Lower lobe of right lung (tissue), 2 donors: ENCODE data around the gene HMGXB3. TPM values are rescaled to one million over a fixed set of nuclear protein-coding genes. Genes with fewer than 3 reads are reported as not detected.

Source experiments
- ATAC-seq, 2 donors: fragments of 200-7000 bp; cut with Tn5 transposase; one replicate each; pipeline ENCODE4 v1.9.1; 2020 to 2022; ENCODE audit warnings: mild to moderate bottlenecking in 2 of 2, moderate library complexity in 2 of 2
- DNase-seq: peaks from one replicate; pipeline ENCODE4 v3.0.0-alpha.2; 2020
- H3K27ac ChIP-seq: fragments of 200-600 bp; one replicate; pipeline ENCODE4 v1.8.0; 2022
- H3K27me3 ChIP-seq: fragments of 200-600 bp; one replicate; pipeline ENCODE4 v1.8.0; 2022; ENCODE audit warnings: low read depth
- H3K36me3 ChIP-seq: fragments of 200-600 bp; one replicate; pipeline ENCODE4 v1.8.0; 2022; ENCODE audit warnings: mild to moderate bottlenecking
- H3K4me1 ChIP-seq: fragments of 200-600 bp; one replicate; pipeline ENCODE4 v1.8.0; 2022
- H3K4me3 ChIP-seq: fragments of 200-600 bp; one replicate; pipeline ENCODE4 v1.8.0; 2022; ENCODE audit warnings: mild to moderate bottlenecking
- H3K9me3 ChIP-seq: fragments of 200-600 bp; one replicate; pipeline ENCODE4 v1.8.0; 2022
- intact Hi-C: fragments of 100-400 bp; cut with DNase I; formaldehyde crosslinking; loops from one replicate; pipeline ENCODE4 v1.11.0; 2022
- total RNA-seq: library from RNA; stranded (reverse); fragmentation: NEBNext Ultra II Directional; extraction: Animal tissue kit (Norgen Biotek cat#: 25700); gene quantifications from one replicate; pipeline ENCODE4 v1.2.1, GENCODE V29; 2021
- TF ChIP-seq, protein P1 (sequence below): fragments of 200-600 bp; IDR thresholded peaks from one replicate; pipeline ENCODE4 v1.8.0; 2022; ENCODE audit warnings: antibody characterized with exemption, mild to moderate bottlenecking
- donor health status: DM: no; HTN: yes; CAD: no; lungs with severe emphysema.

Gene HMGXB3
- total RNA-seq, 1 donor from 2014 or later = 28.3 TPM

DNA sequence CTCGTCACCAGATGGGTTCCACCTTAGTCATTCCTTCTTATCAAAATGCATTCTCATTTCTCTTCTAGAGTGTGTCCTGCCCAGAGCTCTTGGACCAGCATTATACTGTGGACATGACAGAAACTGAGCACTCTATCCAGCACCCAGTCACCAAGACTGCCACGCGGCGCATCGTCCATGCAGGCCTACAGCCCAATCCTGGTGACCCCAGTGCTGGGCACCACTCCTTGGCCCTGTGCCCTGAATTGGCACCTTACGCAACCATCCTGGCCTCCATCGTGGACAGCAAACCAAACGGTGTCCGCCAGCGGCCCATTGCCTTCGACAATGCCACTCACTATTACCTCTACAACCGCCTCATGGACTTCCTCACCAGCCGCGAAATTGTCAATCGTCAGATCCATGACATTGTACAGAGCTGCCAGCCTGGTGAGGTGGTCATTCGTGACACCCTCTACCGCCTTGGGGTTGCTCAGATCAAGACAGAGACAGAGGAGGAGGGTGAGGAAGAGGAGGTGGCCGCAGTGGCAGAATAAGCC lies 51.2 kb downstream of the HMGXB3 start:
- Histone ChIP-seq H3K4me1 (peaks cover 12% of the 10 kb centered on the region), H3K4me3 (no peak overlapping the region), H3K36me3 (peaks cover 96% of the 10 kb centered on the region), H3K27ac (no peak overlapping the region), H3K27me3 (no peaks in the 10 kb centered on the region), H3K9me3 (no peaks in the 10 kb centered on the region)
- TF ChIP-seq, protein P1, sequence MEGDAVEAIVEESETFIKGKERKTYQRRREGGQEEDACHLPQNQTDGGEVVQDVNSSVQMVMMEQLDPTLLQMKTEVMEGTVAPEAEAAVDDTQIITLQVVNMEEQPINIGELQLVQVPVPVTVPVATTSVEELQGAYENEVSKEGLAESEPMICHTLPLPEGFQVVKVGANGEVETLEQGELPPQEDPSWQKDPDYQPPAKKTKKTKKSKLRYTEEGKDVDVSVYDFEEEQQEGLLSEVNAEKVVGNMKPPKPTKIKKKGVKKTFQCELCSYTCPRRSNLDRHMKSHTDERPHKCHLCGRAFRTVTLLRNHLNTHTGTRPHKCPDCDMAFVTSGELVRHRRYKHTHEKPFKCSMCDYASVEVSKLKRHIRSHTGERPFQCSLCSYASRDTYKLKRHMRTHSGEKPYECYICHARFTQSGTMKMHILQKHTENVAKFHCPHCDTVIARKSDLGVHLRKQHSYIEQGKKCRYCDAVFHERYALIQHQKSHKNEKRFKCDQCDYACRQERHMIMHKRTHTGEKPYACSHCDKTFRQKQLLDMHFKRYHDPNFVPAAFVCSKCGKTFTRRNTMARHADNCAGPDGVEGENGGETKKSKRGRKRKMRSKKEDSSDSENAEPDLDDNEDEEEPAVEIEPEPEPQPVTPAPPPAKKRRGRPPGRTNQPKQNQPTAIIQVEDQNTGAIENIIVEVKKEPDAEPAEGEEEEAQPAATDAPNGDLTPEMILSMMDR = no peak
- ATAC-seq = no peak
- intact Hi-C loops = no loop called here
- no peak for DNase-seq

DNA sequence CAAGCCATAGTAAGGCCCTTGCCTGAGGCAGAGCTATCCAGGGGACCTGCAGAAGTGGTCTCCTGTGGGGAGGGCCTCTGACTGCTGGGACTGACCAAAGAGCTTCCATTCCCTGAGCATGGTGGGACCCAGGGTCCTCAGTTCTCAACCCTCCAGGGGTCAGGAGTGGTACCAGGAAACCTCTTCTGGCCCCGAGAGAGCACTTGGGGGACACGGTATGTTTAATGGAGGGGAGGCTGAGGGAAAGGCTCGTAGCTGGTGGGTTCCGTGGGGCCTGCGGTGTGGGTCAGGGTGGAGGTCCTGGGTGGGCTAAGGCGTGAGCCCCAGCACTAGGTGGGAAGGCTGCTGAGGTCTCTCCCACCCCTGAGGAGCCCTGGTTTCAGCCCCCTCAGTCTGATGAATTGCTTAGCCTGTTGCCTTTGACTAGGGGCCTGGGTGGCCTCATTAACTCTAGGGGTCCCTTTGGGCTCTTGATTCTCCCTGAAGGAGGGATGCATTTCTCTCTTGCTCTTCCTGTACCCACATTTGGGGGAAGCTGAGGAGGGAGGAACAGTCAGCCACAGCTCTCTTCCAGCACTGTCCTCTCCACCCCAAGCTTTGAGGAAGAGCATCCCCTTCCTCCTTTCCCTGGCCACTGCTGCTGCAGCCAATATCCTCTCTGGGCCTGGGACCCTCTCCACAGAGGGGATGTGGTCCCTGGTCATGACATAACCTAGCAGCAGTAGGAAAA lies 51.9 kb downstream of the HMGXB3 start:
- H3K9me3 ChIP-seq = no peaks in the 10 kb centered on the region
- ATAC-seq = no peak

DNA sequence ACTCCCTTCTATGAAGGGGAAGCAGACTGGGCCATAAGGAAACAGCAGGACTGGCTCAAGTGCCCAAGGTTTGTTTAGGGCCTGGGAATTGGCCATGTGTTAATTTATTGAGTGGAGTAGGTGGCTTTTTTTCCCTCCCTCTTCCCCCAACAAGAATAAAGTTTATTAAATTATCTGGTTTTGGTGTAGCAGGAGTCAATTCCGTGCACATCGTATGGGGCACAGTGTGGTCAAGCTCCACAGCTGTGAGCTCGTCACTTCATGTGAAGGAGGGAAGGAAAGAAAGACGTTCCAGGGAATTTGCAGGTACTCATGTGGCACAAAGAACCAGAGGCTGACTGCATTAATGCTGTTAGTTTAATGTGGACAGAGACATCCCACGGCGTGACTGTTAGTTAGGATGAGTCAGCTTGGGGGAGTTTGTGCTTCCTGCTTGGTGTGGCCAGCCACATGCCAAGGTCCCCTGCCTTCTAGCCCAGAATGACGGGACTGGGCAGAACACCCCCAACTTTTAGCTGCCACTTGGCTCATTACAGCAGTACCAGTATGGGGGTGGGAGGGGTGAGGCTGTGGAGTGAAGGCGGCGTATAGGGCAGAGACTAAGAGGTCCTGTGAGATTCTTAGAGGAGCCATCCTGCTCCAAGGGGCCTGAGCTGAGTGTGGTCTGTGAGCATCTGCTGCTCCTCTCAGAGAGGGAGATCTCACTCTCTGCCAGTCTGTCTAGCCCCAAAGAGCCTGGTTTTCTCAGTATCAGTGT lies 52.6 kb downstream of the HMGXB3 start:
- peaks cover 82% of the 10 kb centered on the region for H3K36me3 ChIP-seq
- H3K27ac ChIP-seq = no peak overlapping the region
- no peak overlapping the region for H3K4me3 ChIP-seq
- DNase-seq = no peak
- peaks cover 13% of the 10 kb centered on the region for H3K4me1 ChIP-seq
- H3K27me3 ChIP-seq = no peaks in the 10 kb centered on the region
- TF ChIP-seq, protein P1 = no peak
- ATAC-seq = no peak
- intact Hi-C loops = no loop called here
- no peaks in the 10 kb centered on the region for H3K9me3 ChIP-seq

More for the DNA sequence above, 51.9 kb downstream of the HMGXB3 start:
- intact Hi-C loops = no loop called here
- no peak overlapping the region for H3K4me3 ChIP-seq
- H3K4me1 ChIP-seq = peaks cover 12% of the 10 kb centered on the region
- no peak overlapping the region for H3K27ac ChIP-seq
- DNase-seq = no peak
- H3K27me3 ChIP-seq = no peaks in the 10 kb centered on the region
- TF ChIP-seq, protein P1 = no peak
- peaks cover 89% of the 10 kb centered on the region for H3K36me3 ChIP-seq

DNA sequence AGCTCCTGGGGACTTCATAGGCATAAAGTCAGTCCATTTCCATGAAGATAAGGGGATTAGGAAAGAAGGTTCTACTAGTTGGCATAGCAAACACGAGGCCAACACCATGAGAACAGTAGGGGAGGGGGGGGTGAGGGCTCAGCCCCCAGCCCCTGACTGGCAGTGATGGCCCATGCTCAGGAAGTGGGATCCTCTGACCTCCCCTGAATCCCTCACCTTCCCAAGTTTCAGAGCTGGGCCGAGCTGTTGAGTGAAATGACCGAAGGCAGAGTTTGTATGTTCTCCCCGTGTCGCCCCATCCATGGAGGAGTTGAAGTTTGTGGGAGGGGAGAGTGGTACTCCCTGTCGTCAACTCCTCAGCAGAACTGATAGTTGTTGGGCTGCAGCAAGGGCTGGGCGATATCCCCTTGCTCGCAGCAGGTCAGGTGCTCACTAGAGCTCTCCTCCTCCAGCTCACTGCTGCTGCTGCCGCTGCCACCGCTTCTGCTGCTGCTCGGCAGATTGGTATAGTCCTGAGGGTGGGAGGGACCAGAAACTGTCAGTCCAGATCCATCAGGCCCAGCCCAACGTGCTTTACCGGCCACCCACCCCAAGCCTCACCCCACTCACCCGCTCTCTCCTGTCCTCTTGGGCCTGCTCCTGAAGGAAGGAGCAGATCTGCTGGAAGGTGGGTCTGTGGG lies 53.3 kb downstream of the HMGXB3 start:
- H3K36me3 ChIP-seq = peaks cover 74% of the 10 kb centered on the region

DNA sequence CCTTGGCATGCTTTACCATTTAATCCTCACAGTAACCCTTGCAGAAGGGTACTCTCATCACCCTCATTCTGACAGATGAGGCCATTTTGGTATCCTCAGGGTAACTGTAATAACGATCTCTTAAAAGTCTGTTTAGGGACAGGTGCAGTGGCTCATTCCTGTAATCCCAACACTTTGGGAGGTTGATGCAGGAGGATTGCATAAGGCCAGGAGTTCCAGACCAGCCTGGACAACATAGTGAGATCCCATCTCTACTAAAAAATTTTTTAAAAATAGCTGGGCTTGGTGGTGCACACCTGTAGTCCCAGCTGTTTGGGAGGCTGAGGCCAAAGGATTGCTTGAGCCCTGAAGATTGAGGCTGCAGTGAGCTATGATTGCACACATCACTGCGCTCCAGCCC lies 54.0 kb downstream of the HMGXB3 start:
- H3K9me3 ChIP-seq = no peaks in the 10 kb centered on the region
- no peaks in the 10 kb centered on the region for H3K27me3 ChIP-seq
- ATAC-seq (no peak), DNase-seq (no peak)
- H3K4me1 ChIP-seq = peaks cover 23% of the 10 kb centered on the region
- H3K27ac ChIP-seq = no peak overlapping the region
- intact Hi-C loops = no loop called here
- TF ChIP-seq, protein P1 = no peak
- H3K4me3 ChIP-seq = no peak overlapping the region
- H3K36me3 ChIP-seq = peaks cover 67% of the 10 kb centered on the region

More for the DNA sequence above, 53.3 kb downstream of the HMGXB3 start:
- ATAC-seq (no peak), DNase-seq (no peak)
- intact Hi-C loops = no loop called here
- H3K4me1 ChIP-seq = peaks cover 16% of the 10 kb centered on the region
- H3K27ac ChIP-seq = no peak overlapping the region
- TF ChIP-seq, protein P1 = no peak
- no peaks in the 10 kb centered on the region for H3K27me3 ChIP-seq
- H3K9me3 ChIP-seq = no peaks in the 10 kb centered on the region
- no peak overlapping the region for H3K4me3 ChIP-seq
